Breast epithelium (tissue), 4 donors: Measurements from ENCODE around the gene FRS3. TPM values are rescaled to one million over a fixed set of nuclear protein-coding genes. Genes with fewer than 3 reads are reported as not detected.

Experiments
- DNase-seq, 2 donors: peaks; one replicate each; pipeline ENCODE4 v3.0.0-alpha.2; 2019; ENCODE audit warnings: low spot score in 2 of 2
- H3K27ac ChIP-seq, 2 donors: fragments of 200-600 bp; sonication (generic) in 1 of 2; one replicate each; pipeline ENCODE4 v1.5.1; 2016 to 2019; ENCODE audit warnings: mild to moderate bottlenecking in 1 of 2
- H3K27me3 ChIP-seq, 2 donors: fragments of 200-600 bp; sonication (generic) in 1 of 2; one replicate each; pipeline versions ENCODE4 v1.5.1 to v1.6.0; 2017 to 2019; ENCODE audit warnings: control low read depth in 1 of 2, mild to moderate bottlenecking in 1 of 2
- H3K36me3 ChIP-seq: fragments of 200-600 bp; one replicate; pipeline ENCODE4 v1.5.1; 2019
- H3K4me1 ChIP-seq, 2 donors: fragments of 200-600 bp; sonication (generic); one replicate each; pipeline ENCODE4 v1.5.1; 2016 to 2019; ENCODE audit warnings: control low read depth in 1 of 2
- H3K4me3 ChIP-seq, 3 donors: fragments of 200-600 bp; sonication (generic); 1 replicate in 2 of 3; 2 replicates in 1 of 3; pipeline ENCODE4 v1.5.1; 2016 to 2019; ENCODE audit warnings: mild to moderate bottlenecking in 3 of 3, moderate library complexity in 2 of 3
- H3K9me3 ChIP-seq, 2 donors: fragments of 200-600 bp; sonication (generic) in 1 of 2; one replicate each; pipeline ENCODE4 v1.5.1; 2016 to 2019; ENCODE audit warnings: control low read depth in 1 of 2
- CTCF ChIP-seq, 3 donors: fragments of 450-650 bp; IDR thresholded peaks; one replicate each; pipeline ENCODE4 v1.5.1; 2016 to 2017; ENCODE audit warnings: antibody characterized with exemption in 3 of 3, mild to moderate bottlenecking in 3 of 3, moderate library complexity in 3 of 3
- POLR2A ChIP-seq: fragments of 450-650 bp; IDR thresholded peaks from one replicate; pipeline ENCODE4 v1.6.1; 2016; ENCODE audit warnings: antibody characterized with exemption, mild to moderate bottlenecking, moderate library complexity
- POLR2AphosphoS5 ChIP-seq, 3 donors: sonication (generic); formaldehyde crosslinking; IDR thresholded peaks; one replicate each; pipeline ENCODE4 v1.6.1; 2017; ENCODE audit warnings: antibody characterized with exemption in 3 of 3
- intact Hi-C: fragments of 100-400 bp; cut with DNase I; formaldehyde crosslinking; loops from one replicate; pipeline ENCODE4 v1.15.1; 2023; ENCODE audit warnings: low total_unique reads
- total RNA-seq, 3 donors: library from RNA; depleted of rRNA; stranded (reverse); fragments of >200 nt; gene quantifications; one replicate each; pipeline ENCODE4 v1.1.0, GENCODE V29; 2016

FRS3 gene
- total RNA-seq, 3 donors from 2014 or later: 3.5 to 4.3 (median 3.8) TPM

GRCh38 chr6:41755895-41756294 is 23.8 kb downstream of the FRS3 start:
- TF ChIP-seq POLR2AphosphoS5 (IDR thresholded peaks at IDR 0.05) (no peak), POLR2A (no peak), CTCF (IDR thresholded peaks at IDR 0.05) (no peak)
- Histone ChIP-seq H3K9me3 (no peaks in the 10 kb centered on the region), H3K36me3 (no peaks in the 10 kb centered on the region), H3K27ac (no peak overlapping the region), H3K27me3 (no peaks in the 10 kb centered on the region), H3K4me3 (no peak overlapping the region), H3K4me1 (no peaks in the 10 kb centered on the region)
- intact Hi-C loops: no loop called here
- no peak for DNase-seq

GRCh38 chr6:41750374-41750773 is 29.3 kb downstream of the FRS3 start:
- H3K4me1 ChIP-seq: no peaks in the 10 kb centered on the region

GRCh38 chr6:41748542-41748941 is 31.2 kb downstream of the FRS3 start:
- no peak for DNase-seq
- TF ChIP-seq POLR2AphosphoS5 (IDR thresholded peaks at IDR 0.05): no peak
- no peak for TF ChIP-seq POLR2A
- TF ChIP-seq CTCF (IDR thresholded peaks at IDR 0.05): no peak
- no peaks in the 10 kb centered on the region for H3K9me3 ChIP-seq
- no peaks in the 10 kb centered on the region for H3K27me3 ChIP-seq
- H3K27ac ChIP-seq: no peak overlapping the region
- no peaks in the 10 kb centered on the region for H3K4me1 ChIP-seq
- no peaks in the 10 kb centered on the region for H3K36me3 ChIP-seq
- intact Hi-C loops: no loop called here
- H3K4me3 ChIP-seq: no peak overlapping the region

More at GRCh38 chr6:41750374-41750773, 29.3 kb downstream of the FRS3 start:
- Histone ChIP-seq H3K9me3 (no peaks in the 10 kb centered on the region), H3K27ac (no peak overlapping the region), H3K4me3 (no peak overlapping the region), H3K27me3 (no peaks in the 10 kb centered on the region), H3K36me3 (no peaks in the 10 kb centered on the region)
- no peak for DNase-seq
- intact Hi-C loops: no loop called here
- no peak for TF ChIP-seq POLR2AphosphoS5 (IDR thresholded peaks at IDR 0.05)
- no peak for TF ChIP-seq POLR2A
- TF ChIP-seq CTCF (IDR thresholded peaks at IDR 0.05): no peak

GRCh38 chr6:41748102-41748477 is 31.6 kb downstream of the FRS3 start:
- TF ChIP-seq POLR2AphosphoS5 (IDR thresholded peaks at IDR 0.05): no peak
- TF ChIP-seq POLR2A: no peak
- no peak for TF ChIP-seq CTCF (IDR thresholded peaks at IDR 0.05)
- no peaks in the 10 kb centered on the region for H3K4me1 ChIP-seq
- no peak overlapping the region for H3K27ac ChIP-seq
- H3K27me3 ChIP-seq: no peaks in the 10 kb centered on the region
- no peaks in the 10 kb centered on the region for H3K9me3 ChIP-seq
- no peak for DNase-seq
- no peaks in the 10 kb centered on the region for H3K36me3 ChIP-seq
- H3K4me3 ChIP-seq: no peak overlapping the region
- intact Hi-C loops: no loop called here

GRCh38 chr6:41747256-41748101 is 32.2 kb downstream of the FRS3 start, which contains the start of gene PGC:
Gene PGC (minus strand): TSS chr6:41747397. CDS start chr6:41747334, 63 bp downstream.
- no peak within 1 kb of the TSS for H3K27ac ChIP-seq

More at GRCh38 chr6:41747256-41748101, 32.2 kb downstream of the FRS3 start, which contains the start of gene PGC:
- DNase-seq: no peak
- TF ChIP-seq POLR2AphosphoS5 (IDR thresholded peaks at IDR 0.05) (no peak), CTCF (IDR thresholded peaks at IDR 0.05) (no peak), POLR2A (no peak)
- Histone ChIP-seq H3K4me1 (no peaks in the 10 kb centered on the region), H3K9me3 (no peaks in the 10 kb centered on the region), H3K36me3 (no peaks in the 10 kb centered on the region), H3K27me3 (no peaks in the 10 kb centered on the region), H3K4me3 (no peak within 1 kb of the TSS)
- intact Hi-C loops: no loop called here
